OCI-LY1 (cell line): ENCODE measurements around the gene CCT2.

ENCODE experiments used
- H2AFZ ChIP-seq: fragments of 200-600 bp; sonication (generic), shearing (Covaris generic); 2 replicates; pipeline ENCODE4 v1.6.0; 2014; ENCODE audit warnings: antibody characterized with exemption, mild to moderate bottlenecking, low read length
- H3F3A ChIP-seq: fragments of 200-600 bp; sonication (generic), shearing (Covaris generic); 2 replicates; pipeline ENCODE4 v1.6.0; 2014; ENCODE audit warnings: mild to moderate bottlenecking, antibody characterized with exemption, low read length, moderate library complexity; ENCODE audit not compliant: insufficient read depth
- H3K27ac ChIP-seq: fragments of 200-600 bp; sonication (generic); 2 replicates; pipeline ENCODE4 v1.5.1; 2014; ENCODE audit warnings: low read length, mixed run types, mild to moderate bottlenecking, low read depth; ENCODE audit not compliant: poor library complexity, severe bottlenecking
- H3K27me3 ChIP-seq: fragments of 200-600 bp; sonication (generic); 2 replicates; pipeline ENCODE4 v1.6.0; 2014; ENCODE audit warnings: antibody characterized with exemption, mild to moderate bottlenecking, low read length, moderate library complexity; ENCODE audit not compliant: insufficient read depth
- H3K36me3 ChIP-seq: fragments of 200-600 bp; sonication (generic); 2 replicates; pipeline ENCODE4 v1.6.1; 2014; ENCODE audit warnings: mild to moderate bottlenecking, antibody characterized with exemption, low read length, moderate library complexity, mixed read lengths; ENCODE audit not compliant: insufficient read depth
- H3K4me1 ChIP-seq: fragments of 200-600 bp; sonication (generic); 2 replicates; pipeline ENCODE4 v1.5.1; 2014; ENCODE audit warnings: mild to moderate bottlenecking, low read length, moderate library complexity; ENCODE audit not compliant: insufficient read depth, severe bottlenecking
- H3K4me2 ChIP-seq: fragments of 200-600 bp; sonication (generic), shearing (Covaris generic); 2 replicates; pipeline ENCODE4 v1.6.1; 2014; ENCODE audit warnings: low read length
- H3K4me3 ChIP-seq: fragments of 200-600 bp; sonication (generic); 2 replicates; pipeline ENCODE4 v1.5.1; 2014; ENCODE audit warnings: low read length, low read depth, mild to moderate bottlenecking, mixed read lengths; ENCODE audit not compliant: poor library complexity, severe bottlenecking
- H3K79me2 ChIP-seq: fragments of 200-600 bp; shearing (Covaris generic); 2 replicates; pipeline ENCODE4 v1.6.1; 2016; ENCODE audit warnings: mixed run types, low read length, mixed read lengths; ENCODE audit not compliant: insufficient read depth
- H3K9ac ChIP-seq: fragments of 200-600 bp; sonication (generic), shearing (Covaris generic); 2 replicates; pipeline ENCODE4 v1.6.1; 2014; ENCODE audit warnings: mild to moderate bottlenecking, low read length, mixed read lengths
- H3K9me2 ChIP-seq: fragments of 200-600 bp; sonication (generic), shearing (Covaris generic); 2 replicates; pipeline ENCODE4 v1.6.1; 2014; ENCODE audit warnings: low read depth, mild to moderate bottlenecking, low read length, mixed read lengths
- H3K9me3 ChIP-seq: fragments of 200-600 bp; shearing (Covaris generic); 2 replicates; pipeline ENCODE4 v1.6.1; 2014; ENCODE audit warnings: low read length, mixed read lengths
- H4K20me1 ChIP-seq: fragments of 200-600 bp; sonication (generic), shearing (Covaris generic); 2 replicates; pipeline ENCODE4 v1.6.0; 2016; ENCODE audit warnings: mild to moderate bottlenecking, low read length; ENCODE audit not compliant: insufficient read depth
- EZH2 ChIP-seq: fragments of 200-600 bp; sonication (generic), shearing (Covaris generic); IDR thresholded peaks from 2 replicates; pipeline ENCODE4 v1.8.0; 2017; ENCODE audit warnings: borderline replicate concordance, mixed run types, mild to moderate bottlenecking, antibody characterized with exemption, low read length, moderate library complexity, mixed read lengths
- TF ChIP-seq, protein P1 (sequence below): fragments of 200-600 bp; sonication (generic), shearing (Covaris generic); IDR thresholded peaks from 2 replicates; pipeline ENCODE4 v1.5.1; 2017; ENCODE audit warnings: mild to moderate bottlenecking, antibody characterized with exemption, low read length, moderate library complexity, mixed read lengths

Gene CCT2

GRCh38 chr12:69595689-69596088 is 10.4 kb downstream of the CCT2 start:
- Histone ChIP-seq H3F3A (no peaks in the 10 kb centered on the region), H3K79me2 (0 out of 2 replicates have a peak, but pooled peaks cover 5% of the 10 kb centered on the region), H3K9ac (no peak overlapping the region), H3K9me3 (no peaks in the 10 kb centered on the region), H3K9me2 (no peaks in the 10 kb centered on the region), H3K27ac (no peak overlapping the region), H3K27me3 (no peaks in the 10 kb centered on the region), H3K4me1 (no peaks in the 10 kb centered on the region), H2AFZ (no peak overlapping the region), H4K20me1 (no peaks in the 10 kb centered on the region), H3K36me3 (peaks cover 98% of the 10 kb centered on the region), H3K4me2 (no peak overlapping the region), H3K4me3 (no peak overlapping the region)
- TF ChIP-seq, protein P1, sequence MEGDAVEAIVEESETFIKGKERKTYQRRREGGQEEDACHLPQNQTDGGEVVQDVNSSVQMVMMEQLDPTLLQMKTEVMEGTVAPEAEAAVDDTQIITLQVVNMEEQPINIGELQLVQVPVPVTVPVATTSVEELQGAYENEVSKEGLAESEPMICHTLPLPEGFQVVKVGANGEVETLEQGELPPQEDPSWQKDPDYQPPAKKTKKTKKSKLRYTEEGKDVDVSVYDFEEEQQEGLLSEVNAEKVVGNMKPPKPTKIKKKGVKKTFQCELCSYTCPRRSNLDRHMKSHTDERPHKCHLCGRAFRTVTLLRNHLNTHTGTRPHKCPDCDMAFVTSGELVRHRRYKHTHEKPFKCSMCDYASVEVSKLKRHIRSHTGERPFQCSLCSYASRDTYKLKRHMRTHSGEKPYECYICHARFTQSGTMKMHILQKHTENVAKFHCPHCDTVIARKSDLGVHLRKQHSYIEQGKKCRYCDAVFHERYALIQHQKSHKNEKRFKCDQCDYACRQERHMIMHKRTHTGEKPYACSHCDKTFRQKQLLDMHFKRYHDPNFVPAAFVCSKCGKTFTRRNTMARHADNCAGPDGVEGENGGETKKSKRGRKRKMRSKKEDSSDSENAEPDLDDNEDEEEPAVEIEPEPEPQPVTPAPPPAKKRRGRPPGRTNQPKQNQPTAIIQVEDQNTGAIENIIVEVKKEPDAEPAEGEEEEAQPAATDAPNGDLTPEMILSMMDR: no peak
- TF ChIP-seq EZH2: no peak

GRCh38 chr12:69598174-69598753 is 13.0 kb downstream of the CCT2 start:
- H3K79me2 ChIP-seq: 0 out of 2 replicates have a peak, but pooled peaks cover 3% of the 10 kb centered on the region
- H4K20me1 ChIP-seq: no peaks in the 10 kb centered on the region
- H2AFZ ChIP-seq: no peak overlapping the region
- H3K4me2 ChIP-seq: no peak overlapping the region
- no peaks in the 10 kb centered on the region for H3K4me1 ChIP-seq
- no peaks in the 10 kb centered on the region for H3K27me3 ChIP-seq
- no peaks in the 10 kb centered on the region for H3K9me3 ChIP-seq
- H3K9ac ChIP-seq: no peak overlapping the region
- H3K36me3 ChIP-seq: peaks cover 98% of the 10 kb centered on the region
- TF ChIP-seq, protein P1: no peak
- TF ChIP-seq EZH2: no peak
- H3K9me2 ChIP-seq: no peaks in the 10 kb centered on the region
- H3K4me3 ChIP-seq: no peak overlapping the region
- no peak overlapping the region for H3K27ac ChIP-seq
- 0 out of 2 replicates have a peak, but pooled peaks cover 3% of the 10 kb centered on the region for H3F3A ChIP-seq

- Histone ChIP-seq H3K36me3 (peaks cover 76% of the 10 kb centered on the region), H3K4me3 (no peak overlapping the region), H3F3A (0 out of 2 replicates have a peak, but pooled peaks cover 3% of the 10 kb centered on the region), H3K9ac (no peak overlapping the region), H3K27ac (no peak overlapping the region), H3K79me2 (no peaks in the 10 kb centered on the region), H3K9me2 (no peaks in the 10 kb centered on the region), H4K20me1 (no peaks in the 10 kb centered on the region), H3K27me3 (no peaks in the 10 kb centered on the region), H3K9me3 (no peaks in the 10 kb centered on the region), H3K4me1 (no peaks in the 10 kb centered on the region), H2AFZ (no peak overlapping the region), H3K4me2 (no peak overlapping the region)
- TF ChIP-seq, protein P1: no peak
- TF ChIP-seq EZH2: no peak
Measured at GRCh38 chr12:69600804-69601203, 15.5 kb downstream of the CCT2 start.
